ENCODE data around the gene SUZ12.
"Not testable (repeated sequence)": the region's sequence is repeated elsewhere in the genome, so short reads cannot be mapped to it uniquely, and the experiment has no call there.

Gene SUZ12

DNA sequence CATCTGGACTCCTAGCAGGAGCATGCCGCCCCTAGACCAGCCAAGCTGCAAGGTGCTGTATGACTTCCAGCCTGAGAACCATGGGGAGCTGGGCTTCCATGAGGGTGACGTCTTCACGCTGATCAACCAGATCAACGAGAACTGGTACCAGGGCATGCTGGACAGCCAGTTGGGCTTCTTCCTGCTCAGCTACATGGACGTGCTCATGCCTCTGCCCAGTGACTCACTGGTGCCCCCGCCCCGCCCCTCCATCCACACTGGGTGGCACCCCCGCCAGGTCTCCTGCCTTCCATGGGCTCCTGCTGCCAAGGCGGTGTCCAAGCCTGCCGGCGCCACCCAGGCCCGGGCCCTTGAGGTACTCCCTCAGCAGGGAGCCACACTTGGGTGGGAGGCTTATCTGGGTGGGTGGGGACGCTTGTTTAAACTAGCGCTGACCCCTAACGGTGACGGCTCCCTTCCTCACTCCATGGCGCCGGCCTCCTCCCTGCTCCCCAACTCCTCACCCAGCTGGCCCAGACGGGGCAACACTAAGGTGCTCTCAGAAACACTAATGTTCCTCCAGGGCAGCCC lies 104.6 kb downstream of the SUZ12 start:
- DNase-seq (ENCODE audit: low read depth) = not testable (repeated sequence)

DNA sequence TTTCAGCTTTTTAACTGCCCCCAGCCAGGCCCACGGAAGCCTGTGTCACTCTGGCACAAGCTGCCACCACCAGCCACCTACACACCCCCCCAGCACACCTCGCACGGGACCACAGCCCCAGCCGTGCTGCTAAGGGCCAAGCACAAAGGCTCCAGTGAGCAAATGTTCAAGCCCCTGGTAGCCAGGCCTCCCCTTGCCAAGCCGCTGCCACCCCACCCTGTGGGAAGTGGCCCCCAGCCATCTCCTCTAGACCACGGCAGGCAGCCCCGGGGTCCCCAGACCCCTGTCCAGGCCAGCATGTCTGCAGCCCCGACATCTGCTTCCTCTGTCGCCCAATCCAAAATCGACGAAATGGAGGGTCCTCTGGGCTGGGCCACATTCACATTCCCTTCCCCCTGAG lies 105.5 kb downstream of the SUZ12 start:
- DNase-seq (ENCODE audit: low read depth) = not testable (repeated sequence)

DNA sequence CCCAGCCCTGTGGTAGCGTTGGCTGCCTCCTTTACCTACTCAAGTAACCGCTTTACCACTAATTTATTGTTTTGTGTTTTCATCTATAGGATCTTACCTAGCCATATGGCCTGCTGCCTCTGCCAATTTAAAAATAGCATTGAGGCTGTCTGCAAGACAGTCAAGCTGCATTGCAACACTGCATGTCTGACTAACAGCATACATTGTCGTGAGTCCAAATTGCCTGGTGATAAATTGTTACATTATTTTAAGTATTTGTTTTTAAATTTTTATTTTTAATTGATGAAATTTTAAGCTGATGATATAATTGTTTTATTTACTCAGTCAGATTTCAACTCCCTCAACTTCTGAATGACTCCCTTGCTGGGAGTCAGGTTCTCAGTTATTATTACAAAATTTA lies 108.8 kb downstream of the SUZ12 start:
- not testable (repeated sequence) for DNase-seq (ENCODE audit: low read depth)

GRCh38 chr17:32047663-32048062 lies 110.9 kb downstream of the SUZ12 start:
- DNase-seq (ENCODE audit: low read depth) = not testable (repeated sequence)
